G401.6 (cell line): Measurements from ENCODE around the gene APBB2.
"Not testable (repeated sequence)": the region's sequence is repeated elsewhere in the genome, so short reads cannot be mapped to it uniquely, and the experiment has no call there.

Experiments
- FAIRE-seq: peaks from 2 replicates; lab custom pipeline; 2012; peaks lifted over from hg19 to GRCh38; lab: Jason Lieb, UNC

APBB2 gene

DNA sequence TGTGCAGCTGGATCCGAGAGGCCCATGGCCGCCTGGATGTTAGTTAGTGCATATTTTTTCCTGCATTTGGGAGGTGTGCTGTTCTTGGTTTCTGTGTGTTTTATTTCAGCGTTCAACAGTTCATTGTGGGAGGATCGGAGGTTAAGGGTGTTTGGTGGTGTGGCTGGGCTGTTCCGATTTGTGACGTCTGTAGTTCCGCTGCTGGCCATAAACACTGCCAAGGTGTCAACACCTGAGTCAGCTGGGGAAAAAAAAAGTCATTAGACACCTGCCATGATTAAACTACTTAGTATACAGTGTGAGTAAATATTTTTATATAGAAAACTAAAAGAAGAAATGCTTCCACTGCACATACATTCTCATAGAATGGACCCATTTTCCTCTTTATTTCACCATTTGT is 200.2 kb downstream of the APBB2 start:
- no peak for FAIRE-seq

DNA sequence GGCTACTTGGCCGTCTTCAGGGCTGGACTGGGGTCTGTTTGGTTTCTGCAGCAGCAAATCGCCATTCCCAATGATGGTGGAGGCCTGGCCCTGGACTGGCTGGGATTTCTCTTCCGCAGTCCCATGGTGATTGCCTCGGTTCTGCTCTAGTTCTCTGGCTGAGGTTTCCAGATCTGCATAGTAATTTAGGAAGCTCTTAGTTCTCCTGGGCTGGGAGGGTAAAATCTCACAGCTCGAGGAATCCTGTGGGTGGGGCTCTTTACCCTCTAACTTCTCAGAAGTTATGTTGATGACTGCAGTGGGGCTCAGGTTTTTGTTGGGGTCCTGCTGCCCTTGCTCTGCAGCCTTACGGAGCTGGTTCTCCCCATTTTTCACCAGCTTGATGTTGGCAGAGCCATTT is 200.6 kb downstream of the APBB2 start:
- no peak for FAIRE-seq

GRCh38 chr4:41012911-41013310 is 201.4 kb downstream of the APBB2 start:
- FAIRE-seq = no peak

DNA sequence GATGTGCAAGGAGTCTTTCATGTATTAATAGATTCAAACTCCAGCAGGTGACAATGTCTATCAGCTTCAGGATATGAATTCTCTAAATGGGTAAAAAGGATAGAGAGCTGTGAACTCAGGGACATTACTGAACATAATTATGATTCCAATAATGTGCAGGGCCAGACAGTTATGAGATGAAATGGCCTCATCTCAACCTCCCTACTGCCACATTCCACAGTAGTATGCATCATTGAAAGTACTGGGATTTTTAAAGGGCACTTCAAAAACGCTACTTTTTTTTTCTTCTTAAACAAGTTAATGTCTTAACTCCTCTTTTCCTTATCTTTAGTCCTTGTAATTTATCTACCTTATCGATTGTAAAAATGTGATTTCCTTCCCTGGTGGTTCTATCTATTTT is 202.0 kb downstream of the APBB2 start:
- no peak for FAIRE-seq

GRCh38 chr4:41009411-41009810 is 204.9 kb downstream of the APBB2 start:
- FAIRE-seq = no peak

DNA sequence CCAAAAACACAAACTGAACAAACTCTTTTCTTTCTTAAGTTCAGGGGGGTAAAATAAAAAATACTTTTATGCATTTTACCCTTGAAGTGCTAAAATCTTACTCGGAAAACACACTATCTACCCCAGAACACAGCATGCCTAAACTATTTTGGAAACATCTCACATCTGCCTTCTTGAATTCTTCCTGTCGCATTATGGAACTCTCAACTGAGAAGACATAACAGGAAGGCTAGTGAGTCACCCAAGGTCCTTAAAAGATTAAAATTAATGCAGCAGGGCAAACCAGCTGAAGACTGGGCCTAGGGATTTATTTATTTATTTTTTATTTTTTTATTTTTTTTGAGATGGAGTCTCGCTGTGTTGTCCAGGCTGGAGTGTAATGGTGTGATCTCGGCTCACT is 208.2 kb downstream of the APBB2 start:
- FAIRE-seq = no peak

DNA sequence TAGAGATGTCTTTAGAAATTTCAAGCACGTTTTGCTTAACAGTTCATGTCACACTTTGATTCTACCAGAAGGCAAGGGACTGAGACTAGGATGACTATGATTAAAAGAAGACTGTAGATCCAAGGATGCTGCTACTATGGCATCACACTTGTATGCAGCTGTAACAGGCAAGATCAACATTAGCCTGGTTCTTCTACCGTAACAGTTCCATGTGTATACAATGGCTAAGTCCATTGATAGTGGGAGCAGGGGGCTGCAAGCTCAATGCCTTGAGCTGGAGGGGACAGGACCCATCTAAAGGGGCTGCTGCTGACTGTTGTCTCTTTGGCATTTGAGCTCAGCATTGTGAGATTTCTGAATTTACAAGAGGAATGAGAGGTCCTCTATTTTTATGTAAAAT is 212.0 kb downstream of the APBB2 start:
- FAIRE-seq = no peak

- FAIRE-seq = no peak
Observed at GRCh38 chr4:41000356-41000755, 214.0 kb downstream of the APBB2 start.

DNA sequence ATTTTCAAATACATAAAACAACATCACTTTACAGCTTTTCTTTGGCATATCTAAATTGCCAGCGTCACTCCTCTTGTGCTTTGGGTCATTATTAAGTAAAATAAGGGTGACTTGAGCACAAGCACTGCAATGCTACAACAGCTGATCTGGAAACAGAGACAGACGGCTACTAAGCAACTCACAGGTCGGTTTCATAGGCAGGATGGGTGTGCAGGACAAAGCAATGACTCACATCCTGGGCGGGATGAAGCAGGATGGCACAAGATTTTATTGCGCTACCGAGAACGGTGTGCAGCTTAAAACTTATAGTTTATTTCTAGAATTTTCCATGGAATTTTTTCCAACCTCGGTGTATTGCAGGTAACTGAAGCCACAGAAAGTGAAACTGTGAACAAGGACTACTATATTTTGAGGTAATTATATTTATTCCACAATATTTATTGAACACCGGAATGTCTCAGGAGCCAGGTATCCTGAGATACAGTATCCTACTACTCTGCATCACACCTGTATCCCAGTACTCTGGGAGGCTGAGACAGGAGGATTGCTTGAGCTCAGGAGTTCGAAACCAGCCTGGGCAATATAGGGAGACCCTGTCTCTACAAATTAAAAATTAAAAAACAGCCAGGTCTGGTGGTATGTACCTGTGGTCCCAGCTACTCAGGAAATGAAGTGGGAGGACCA is 215.5 kb downstream of the APBB2 start:
- FAIRE-seq = no peak

DNA sequence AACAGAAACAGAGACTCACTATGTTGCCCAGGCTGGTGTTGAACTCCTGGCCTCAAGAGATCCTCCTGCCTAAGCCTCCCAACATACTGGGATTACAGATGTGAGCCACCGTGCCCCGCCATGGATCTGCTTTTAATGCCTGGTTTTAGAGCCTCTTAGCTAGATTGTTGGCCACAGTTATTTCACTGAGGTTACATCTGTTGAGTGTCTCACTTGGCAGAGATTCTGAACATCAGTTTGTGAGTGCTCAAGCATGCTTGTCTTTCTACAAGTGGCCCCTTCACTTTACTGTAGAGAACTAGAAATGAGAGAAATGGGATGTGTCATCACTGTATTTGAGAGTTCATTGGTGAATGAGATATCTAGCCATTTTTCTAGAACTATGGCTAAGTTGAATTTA is 218.5 kb downstream of the APBB2 start:
- FAIRE-seq = no peak

DNA sequence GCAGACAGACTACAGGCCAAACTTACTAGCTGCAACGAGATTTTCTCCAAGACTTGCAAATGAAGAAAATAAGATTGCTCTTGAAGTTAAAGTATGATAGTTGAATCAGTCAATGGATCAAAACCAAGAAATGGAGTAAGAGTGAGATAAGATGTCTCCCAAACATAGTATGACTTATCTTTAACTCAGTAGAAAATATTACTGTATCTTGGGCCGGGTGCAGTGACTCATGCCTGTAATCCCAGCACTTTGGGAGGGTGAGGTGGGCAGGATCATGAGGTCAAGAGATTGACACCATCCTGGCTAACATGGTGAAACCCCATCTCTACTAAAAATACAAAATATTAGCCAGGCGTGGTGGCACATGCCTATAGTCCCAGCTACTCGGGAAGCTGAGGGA is 220.0 kb downstream of the APBB2 start:
- FAIRE-seq = not testable (repeated sequence)

DNA sequence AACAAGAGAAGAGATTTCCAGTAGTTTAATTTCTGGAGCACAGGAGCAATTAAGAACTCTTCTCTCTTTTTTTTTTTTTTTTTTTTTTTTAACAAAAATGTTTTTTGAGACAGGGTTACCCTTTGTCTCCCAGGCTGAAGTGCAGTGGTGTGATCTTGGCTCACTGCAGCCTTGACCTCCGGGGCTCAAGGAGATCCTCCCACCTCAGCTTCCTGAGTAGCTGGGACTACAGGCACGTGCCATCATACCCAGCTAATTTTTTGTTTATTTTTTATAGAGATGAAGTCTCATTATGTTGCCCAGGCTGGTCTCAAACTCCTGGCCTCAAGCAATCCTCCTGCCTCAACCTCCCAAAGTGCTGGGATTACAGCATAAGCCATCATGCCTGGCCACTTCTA is 221.0 kb downstream of the APBB2 start:
- not testable (repeated sequence) for FAIRE-seq

GRCh38 chr4:40992472-40993295 is 221.7 kb downstream of the APBB2 start:
- no peak for FAIRE-seq

DNA sequence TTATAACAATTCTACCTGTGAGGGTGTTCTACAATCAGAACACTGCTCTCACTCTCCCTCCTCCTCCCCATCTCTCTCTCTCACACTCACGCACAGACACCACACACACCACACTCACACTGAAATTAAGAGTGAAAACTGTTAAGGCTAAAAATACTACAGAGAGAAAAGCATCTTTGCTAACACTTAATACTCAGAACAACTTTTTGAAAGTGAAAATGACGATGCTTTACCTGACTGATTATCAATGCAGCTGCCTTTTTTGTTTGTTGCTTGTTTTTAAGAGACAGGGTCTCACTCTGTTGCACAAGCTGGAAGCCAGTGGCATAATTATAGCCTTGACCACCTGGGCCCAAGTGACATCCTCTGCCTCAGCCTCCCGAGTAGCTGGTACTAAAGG is 222.4 kb downstream of the APBB2 start:
- FAIRE-seq = no peak

DNA sequence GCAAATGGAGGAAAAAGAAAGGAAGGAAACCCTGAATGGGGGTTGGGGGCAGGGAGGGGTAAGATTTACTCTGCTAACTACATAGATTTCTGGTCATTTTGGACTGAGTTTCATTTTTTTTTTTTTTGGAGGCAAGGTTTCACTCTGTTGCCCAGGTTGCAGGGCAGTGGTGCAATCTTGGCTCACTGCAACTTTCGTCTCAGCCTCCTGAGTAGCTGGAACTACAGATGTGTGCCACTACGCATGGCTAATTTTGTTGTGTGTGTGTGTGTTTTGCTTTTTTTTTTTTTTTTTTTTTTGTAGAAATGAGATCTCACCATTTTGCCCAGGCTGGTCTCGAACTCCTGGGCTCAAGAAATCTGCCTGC is 223.5 kb downstream of the APBB2 start:
- no peak for FAIRE-seq

DNA sequence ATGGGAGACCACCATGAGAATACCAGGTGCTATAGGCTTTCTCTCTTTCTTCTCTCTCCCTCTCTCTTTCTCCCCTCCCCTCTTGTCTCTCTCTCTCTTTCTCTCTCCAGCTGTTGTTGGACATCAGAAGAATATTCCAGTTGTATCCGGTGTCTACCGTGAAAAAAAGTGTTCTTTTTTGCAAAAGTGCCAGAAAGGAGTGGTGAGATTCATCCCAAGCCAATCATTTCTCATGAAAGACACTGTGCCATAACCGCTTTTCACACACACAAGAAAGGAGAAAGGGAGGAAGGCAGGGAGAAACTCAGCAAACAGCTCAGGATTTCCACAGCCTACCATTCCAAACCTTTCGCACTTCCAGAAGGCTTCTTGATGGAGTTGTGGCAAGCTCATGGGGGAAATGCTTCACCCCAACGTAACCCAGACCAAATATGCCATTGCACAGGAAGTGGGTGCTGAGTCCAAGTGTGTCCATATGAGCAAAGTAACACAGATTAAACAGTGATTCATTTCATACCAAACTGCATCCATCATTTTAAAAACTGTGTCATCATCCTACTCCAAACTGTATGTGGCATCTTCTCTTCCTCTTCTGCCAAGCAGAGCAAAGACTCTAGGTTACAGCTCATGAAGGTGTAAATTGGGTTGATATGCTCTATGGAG is 224.0 kb downstream of the APBB2 start:
- FAIRE-seq = no peak

- FAIRE-seq = peak; percentile 25
Observed at GRCh38 chr4:40987151-40987550, 227.2 kb downstream of the APBB2 start.

- no peak for FAIRE-seq
Observed at GRCh38 chr4:40986375-40986774, 228.0 kb downstream of the APBB2 start.

- no peak for FAIRE-seq
Observed at GRCh38 chr4:40984051-40984450, 230.3 kb downstream of the APBB2 start.

DNA sequence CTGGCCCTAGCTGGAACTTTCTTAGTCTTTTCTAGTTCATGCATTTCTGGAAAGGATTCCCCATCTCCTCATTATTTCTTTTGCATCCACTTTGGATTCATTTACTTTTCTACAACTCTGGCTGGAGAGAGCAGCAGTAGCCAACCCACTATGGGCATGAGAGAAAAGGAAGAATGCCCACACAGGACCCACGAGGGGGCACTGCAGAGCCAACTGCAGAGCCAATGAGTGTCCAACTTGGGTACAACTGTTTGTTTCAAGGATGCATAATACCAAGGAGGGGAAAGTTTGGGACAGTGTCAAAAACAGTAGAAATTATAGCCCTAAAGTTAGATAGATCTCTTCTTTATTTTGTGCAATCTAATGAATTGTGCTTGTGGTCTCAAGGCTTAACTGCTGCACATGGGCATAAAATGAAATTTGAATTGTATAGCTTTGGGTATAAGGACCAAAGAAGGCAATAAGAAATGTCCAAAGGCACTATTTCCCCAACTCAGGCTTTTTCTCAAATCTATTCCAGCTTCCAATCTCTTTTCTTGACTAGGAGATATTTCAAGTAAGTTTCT is 233.9 kb downstream of the APBB2 start:
- no peak for FAIRE-seq

DNA sequence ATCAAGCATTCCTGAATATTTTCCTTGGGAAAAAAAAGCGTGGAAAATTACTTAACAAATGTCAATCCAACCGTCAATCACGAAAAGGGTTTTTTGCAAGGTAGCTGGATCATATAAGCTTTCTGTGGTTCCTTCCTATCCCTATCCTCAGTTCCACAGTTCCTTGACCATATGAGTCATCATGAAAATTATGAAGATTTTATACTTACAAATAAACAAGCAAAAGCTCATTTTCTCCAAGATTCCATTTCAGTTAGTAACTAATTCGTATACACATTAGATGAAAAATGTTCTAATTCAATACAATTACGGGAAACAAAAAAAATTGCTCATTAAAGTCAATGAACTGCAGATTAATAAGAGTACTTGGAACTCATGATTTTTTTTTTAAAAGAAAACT is 235.8 kb downstream of the APBB2 start:
- no peak for FAIRE-seq

DNA sequence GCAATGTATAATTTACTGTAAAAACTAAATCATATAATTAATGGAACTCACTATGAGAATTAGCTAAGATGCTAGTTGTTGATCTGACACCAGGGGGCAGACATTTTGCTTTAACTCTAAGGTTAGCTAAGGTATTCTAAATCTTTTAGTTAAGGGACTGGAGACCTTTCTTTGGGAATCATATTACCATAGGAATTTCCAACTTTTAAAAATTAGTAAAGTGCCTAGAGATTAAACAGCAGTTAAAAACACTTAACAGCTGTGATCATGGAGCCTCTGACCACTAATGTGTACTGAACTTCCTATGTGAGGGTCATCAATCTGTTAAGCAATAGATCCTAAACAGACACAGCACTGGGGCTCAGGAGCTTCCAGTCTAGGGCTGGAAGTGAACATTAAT is 238.0 kb downstream of the APBB2 start:
- peak; percentile 97 for FAIRE-seq

DNA sequence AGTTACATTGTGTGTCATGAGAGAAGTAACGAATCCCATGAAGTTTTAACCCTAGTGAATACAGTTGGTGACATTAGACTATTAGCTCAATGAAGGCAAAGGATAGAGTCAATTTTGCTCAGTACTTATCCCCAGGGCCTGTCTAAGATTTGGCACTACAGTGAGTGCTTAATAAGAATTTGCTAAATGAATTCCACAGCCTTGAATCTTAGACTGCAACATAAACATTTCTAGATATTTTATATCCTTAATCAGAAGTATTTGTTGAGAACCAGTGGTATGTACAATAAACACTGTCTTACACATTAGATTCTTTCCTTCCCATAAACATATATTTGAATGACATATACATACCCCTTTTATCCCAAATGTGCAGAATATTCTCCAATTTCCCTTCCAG is 241.6 kb downstream of the APBB2 start:
- no peak for FAIRE-seq
